Suppressor macrophage (primary cell): Measurements from ENCODE around the gene NRXN3.

Source experiments
- DNase-seq, 4 experiments: peaks; one replicate each; pipeline ENCODE4 v3.0.0-alpha.2; 2020 to 2022

NRXN3 gene

GRCh38 chr14:79564371-79564770, 1394.2 kb downstream of the NRXN3 start:
- no peak for DNase-seq

- DNase-seq: no peak
Measured at GRCh38 chr14:79567306-79567705, 1397.1 kb downstream of the NRXN3 start.

GRCh38 chr14:79568594-79568993, 1398.4 kb downstream of the NRXN3 start:
- DNase-seq: no peak

GRCh38 chr14:79569072-79569471, 1398.9 kb downstream of the NRXN3 start:
- DNase-seq: no peak

- DNase-seq: no peak
Measured at GRCh38 chr14:79570648-79571047, 1400.5 kb downstream of the NRXN3 start.

- no peak for DNase-seq
Measured at GRCh38 chr14:79571366-79571765, 1401.2 kb downstream of the NRXN3 start.

- DNase-seq: no peak
Measured at GRCh38 chr14:79573486-79573885, 1403.3 kb downstream of the NRXN3 start.

- DNase-seq: no peak
Measured at GRCh38 chr14:79575032-79575431, 1404.9 kb downstream of the NRXN3 start.

- no peak for DNase-seq
Measured at GRCh38 chr14:79576424-79576823, 1406.3 kb downstream of the NRXN3 start.

GRCh38 chr14:79578470-79578869, 1408.3 kb downstream of the NRXN3 start:
- DNase-seq: no peak

GRCh38 chr14:79580414-79580813, 1410.2 kb downstream of the NRXN3 start:
- no peak for DNase-seq

- DNase-seq: no peak
Measured at GRCh38 chr14:79580906-79581305, 1410.7 kb downstream of the NRXN3 start.

- no peak for DNase-seq
Measured at GRCh38 chr14:79581912-79582576, 1411.9 kb downstream of the NRXN3 start.

GRCh38 chr14:79583738-79584408, 1413.7 kb downstream of the NRXN3 start:
- DNase-seq: no peak

GRCh38 chr14:79584679-79585078, 1414.5 kb downstream of the NRXN3 start:
- no peak for DNase-seq

- no peak for DNase-seq
Measured at GRCh38 chr14:79585845-79586244, 1415.7 kb downstream of the NRXN3 start.

GRCh38 chr14:79586416-79586815, 1416.2 kb downstream of the NRXN3 start:
- DNase-seq: no peak

- DNase-seq: no peak
Measured at GRCh38 chr14:79586989-79587598, 1416.9 kb downstream of the NRXN3 start.

- DNase-seq: no peak
Measured at GRCh38 chr14:79587875-79588274, 1417.7 kb downstream of the NRXN3 start.

- DNase-seq: no peak
Measured at GRCh38 chr14:79588398-79588797, 1418.2 kb downstream of the NRXN3 start.

GRCh38 chr14:79596551-79596950, 1426.4 kb downstream of the NRXN3 start:
- DNase-seq: no peak

GRCh38 chr14:79597566-79597965, 1427.4 kb downstream of the NRXN3 start:
- no peak for DNase-seq

- DNase-seq: no peak
Measured at GRCh38 chr14:79598339-79598738, 1428.2 kb downstream of the NRXN3 start.

GRCh38 chr14:79599239-79599638, 1429.1 kb downstream of the NRXN3 start:
- DNase-seq: no peak
